Skeletal muscle cell (primary cell): ENCODE results near the gene GGN.
"Not testable (repeated sequence)": the region's sequence is repeated elsewhere in the genome, so short reads cannot be mapped to it uniquely, and the experiment has no call there.

Experiments
- DNase-seq: peaks from one replicate; pipeline ENCODE4 v3.0.0-alpha.2; 2010; ENCODE audit warnings: low read depth
- H3K4me3 ChIP-seq: 2 replicates; pipeline ENCODE4 v1.5.1; 2011; ENCODE audit warnings: low read depth, mild to moderate bottlenecking, control low read depth, low read length, moderate library complexity

GGN gene

DNA sequence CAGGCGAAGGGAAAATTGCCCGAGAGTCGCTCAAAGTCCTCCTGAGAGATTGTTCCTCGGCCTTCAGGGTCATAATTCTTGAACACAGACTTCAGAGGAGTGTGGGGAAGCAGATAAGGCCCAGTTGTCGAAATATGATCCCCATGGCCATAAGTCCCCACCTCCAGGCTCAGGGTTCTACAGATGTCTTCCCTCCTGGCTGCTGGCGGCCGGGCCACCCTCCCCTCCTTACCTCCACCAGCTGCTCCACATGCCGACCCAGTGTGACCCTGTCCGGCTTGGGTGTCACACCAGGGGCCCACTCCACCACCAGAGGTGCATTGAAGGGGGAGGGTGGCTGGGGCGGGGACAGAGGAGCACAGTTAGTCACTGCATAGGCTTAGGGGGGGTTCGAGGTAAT, 25.1 kb upstream of the GGN start:
- DNase-seq: no peak
- no peak overlapping the region for H3K4me3 ChIP-seq

DNA sequence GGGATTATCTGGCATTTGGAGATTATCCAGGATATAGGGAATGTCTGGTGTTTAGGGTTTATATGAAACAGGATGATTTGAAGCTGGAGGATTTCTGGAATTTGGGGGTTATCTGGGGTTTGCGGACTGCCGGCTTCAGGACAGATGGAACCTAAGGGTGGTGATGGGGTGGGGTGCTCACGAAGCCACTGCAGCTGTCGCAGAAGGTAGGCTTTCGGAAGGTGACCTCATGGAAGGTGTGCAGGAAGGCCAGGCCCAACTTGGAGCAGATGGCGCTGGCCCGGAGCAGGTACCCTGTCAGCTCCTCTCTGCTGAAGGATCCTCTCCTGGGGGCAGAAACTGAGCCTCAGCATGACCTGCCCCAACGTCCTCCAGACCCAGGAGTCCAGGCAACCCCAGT, 24.7 kb upstream of the GGN start:
- H3K4me3 ChIP-seq: no peak overlapping the region
- DNase-seq: no peak

DNA sequence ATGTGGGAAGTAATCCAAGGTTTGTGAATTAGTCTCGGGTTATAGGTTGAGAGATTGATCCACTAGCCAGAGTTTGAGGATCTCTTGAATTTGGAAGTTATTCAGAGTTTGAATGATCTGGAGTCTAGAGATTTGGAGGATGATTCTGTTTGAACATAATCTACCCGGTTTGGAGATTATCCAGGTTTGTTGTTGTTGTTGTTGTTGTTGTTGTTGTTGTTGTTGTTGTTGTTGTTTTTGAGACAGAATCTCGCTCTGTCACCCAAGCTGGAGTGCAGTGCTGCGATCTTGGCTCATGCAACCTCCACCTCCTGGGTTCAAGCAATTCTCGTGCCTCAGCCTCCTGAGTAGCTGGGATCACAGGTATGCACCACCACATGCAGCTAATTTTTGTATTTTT, 24.1 kb upstream of the GGN start:
- H3K4me3 ChIP-seq, DNase-seq: not testable (repeated sequence)

DNA sequence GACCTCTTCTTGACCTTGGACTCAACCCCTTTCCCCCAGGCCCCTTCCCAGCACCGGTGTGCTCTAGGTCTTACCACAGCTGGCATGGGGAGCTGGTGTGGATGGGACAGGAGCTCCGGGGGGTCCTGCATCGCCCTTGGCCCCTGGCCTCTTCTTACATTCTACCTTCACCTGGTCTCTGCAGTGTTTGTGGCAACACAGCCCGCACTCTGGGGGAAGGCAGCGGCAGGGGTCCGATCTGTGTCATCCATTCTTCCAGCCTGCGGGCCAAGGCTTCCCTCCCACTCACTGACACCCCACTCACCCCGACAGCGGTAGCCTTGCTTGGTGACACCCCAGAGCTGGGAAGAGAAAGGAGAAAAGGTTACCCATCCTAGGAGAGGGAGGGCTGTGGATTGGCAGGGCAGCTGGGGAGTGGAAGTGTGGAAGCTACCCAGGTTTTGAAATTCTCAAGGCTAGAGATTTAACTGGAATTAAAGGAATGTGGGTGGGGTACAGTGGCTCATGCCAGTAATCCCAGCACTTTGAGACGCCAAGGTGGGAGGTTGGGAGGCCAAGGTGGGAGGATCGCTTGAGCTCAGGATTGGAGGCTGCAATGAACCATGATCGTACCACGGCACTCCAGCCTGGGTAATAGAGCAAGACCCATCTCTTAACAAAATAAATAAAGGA, 23.3 kb upstream of the GGN start:
- H3K4me3 ChIP-seq: no peak overlapping the region

DNA sequence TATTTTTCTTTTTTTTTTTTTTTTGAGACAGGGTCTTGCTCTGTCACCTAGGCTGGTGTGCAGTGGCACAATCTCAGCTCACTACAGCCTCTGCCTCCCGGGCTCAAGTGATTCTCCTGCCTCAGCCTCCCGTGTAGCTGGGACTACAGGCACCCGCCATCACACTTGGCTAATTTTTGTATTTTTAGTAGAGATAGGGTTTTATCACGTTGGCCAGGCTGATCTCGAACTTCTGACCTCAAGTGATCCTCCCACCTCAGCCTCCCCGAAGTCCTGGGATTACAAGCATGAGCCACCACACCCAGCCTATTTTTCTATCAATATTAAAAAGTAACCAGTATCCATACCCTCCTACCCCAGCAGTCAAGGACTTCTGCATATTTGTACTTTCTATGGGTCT, 22.6 kb upstream of the GGN start:
- DNase-seq, H3K4me3 ChIP-seq: not testable (repeated sequence)

More for the DNA sequence above, 23.3 kb upstream of the GGN start:
- no peak for DNase-seq

DNA sequence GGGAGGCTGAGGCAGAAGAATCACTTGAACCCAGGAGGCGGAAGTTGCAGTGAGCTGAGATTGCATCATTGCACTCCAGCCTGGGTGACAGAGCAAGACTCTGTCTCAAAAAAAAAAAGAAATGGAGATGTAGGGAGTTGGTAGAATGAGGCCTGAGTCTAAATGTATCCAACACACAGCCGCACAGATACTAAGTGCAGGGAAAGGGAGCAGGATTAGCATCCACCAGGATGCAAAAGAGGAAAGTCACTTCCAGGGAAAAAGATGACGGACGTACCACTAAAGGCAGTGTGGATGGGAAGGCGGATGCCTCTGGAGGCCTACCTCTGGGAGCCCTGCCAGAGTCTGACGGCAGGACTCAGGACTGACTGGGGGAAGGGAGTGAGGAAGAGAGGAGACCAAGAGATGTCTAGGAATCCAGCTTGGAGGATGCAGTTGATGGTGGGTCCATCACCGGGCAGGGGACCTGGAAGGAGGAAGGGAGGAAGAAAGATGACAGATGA, 21.8 kb upstream of the GGN start:
- peak; percentile 31 for DNase-seq
- no peak overlapping the region for H3K4me3 ChIP-seq

DNA sequence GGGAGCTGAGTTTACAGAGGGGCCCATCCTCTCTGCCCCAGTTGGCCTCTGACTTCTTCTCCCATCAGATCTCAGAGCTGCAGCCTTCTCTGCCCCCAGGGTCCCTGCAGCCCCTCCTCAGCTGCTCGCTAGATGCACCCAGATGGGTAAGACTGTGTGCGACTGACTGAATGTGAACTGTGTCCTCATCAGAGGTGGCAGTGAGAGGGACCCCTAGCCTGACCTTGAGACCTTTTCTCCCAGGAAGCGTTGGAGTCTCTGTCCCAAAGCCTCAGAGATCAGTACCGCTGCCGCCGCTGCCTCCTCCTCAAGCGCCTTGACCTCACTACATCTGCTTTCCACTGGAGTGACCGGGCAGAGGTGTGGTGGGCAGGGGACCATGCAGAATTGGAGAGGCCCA, 17.4 kb upstream of the GGN start:
- no peak overlapping the region for H3K4me3 ChIP-seq
- no peak for DNase-seq

DNA sequence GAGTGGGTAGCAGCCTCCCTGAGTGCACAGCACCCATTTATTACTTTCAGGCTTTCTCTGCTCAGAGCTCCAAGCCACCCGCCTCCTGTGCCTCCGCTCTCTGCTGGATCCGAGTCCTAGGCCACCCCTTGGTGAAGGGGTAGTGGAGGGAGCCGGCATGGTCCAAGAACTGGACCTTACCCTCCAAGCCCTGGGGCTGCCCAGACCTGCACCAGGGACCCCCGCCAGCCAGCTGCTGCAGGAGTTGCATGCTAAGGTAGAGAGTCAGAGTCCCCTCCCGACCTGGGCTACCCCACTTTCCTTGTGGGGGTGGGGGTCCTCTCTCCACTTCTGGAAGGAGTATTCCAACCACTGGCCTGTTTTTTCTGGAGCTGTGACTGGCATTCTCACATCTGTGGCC, 17.0 kb upstream of the GGN start:
- no peak for DNase-seq
- no peak overlapping the region for H3K4me3 ChIP-seq

DNA sequence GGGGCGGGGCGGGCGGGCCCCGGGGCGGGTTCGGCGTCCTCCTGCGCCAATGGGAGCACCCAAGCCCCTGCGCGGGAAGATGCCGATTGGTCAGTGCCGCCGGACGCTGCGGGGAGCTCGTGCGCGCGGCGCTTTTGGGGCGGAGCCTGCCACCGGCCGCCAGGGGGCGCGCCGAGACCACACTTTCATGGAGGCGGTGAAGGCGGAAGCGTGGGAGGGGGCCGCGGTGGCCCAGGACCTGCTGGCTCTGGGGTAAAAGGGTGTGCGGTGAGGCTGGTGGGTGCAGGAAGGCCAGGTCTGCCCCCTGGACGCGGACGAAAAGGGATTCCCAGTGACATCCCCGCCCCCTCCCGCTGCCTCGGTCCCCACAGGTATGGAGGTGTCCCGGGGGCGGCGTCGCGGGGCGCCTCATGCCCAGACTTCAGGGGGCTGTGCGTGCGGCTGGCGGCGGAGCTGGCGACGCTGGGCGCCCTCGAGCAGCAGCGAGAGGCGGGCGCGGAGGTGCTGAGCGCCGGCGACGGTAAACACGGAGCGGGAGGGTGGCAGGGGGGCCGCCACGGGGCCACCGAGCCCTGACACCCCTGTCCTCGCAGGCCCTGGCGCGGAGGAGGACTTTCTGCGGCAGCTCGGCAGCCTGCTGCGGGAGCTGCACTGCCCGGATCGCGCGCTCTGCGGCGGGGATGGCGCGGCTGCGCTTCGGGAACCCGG, 15.3 kb upstream of the GGN start, which contains the start of gene FAM98C:
Gene FAM98C (plus strand): TSS at position 127 of the 708 bp plus-strand sequence. CDS start 61 bp downstream, at position 188.
- peak; percentile 80 for DNase-seq
- H3K4me3 ChIP-seq: peak within 1 kb of the TSS; percentile 76

DNA sequence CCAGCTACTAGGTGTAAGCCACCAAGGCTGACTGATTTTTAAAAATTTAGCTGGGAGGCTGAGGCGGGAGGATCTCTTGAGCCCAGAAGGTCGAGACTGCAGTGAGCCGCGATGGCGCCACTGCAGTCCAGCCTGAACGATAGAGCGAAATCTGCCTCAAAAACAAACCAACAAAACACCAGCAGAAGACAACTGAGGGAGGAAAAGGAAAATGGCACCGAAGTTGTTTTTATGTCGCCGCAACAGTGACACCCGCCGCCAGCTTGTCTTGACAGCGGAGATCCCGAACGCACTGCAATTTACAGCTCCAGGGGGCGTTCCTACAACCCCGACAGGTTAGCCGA, 14.8 kb upstream of the GGN start:
- peak overlapping the region; percentile 76 for H3K4me3 ChIP-seq
- no peak for DNase-seq

DNA sequence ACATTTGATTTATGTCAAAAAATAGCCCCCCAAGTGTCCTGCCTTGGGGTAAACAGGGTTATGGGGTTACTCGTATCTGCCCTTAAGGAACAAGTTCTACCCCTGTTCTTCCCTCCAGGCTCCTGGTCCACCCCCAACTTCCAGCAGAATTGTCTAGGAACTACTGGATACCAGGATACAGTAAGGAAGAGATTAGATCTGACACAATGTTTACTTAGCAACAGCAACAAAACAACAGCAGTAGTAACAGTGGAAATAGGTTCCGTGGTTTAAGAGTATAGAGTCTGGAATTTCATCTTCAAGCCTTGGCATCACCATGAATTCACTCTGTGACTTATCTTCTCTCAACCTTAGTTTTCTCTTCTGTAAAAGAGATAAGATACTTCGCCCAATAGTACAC, 13.3 kb upstream of the GGN start:
- H3K4me3 ChIP-seq: no peak overlapping the region
- no peak for DNase-seq

DNA sequence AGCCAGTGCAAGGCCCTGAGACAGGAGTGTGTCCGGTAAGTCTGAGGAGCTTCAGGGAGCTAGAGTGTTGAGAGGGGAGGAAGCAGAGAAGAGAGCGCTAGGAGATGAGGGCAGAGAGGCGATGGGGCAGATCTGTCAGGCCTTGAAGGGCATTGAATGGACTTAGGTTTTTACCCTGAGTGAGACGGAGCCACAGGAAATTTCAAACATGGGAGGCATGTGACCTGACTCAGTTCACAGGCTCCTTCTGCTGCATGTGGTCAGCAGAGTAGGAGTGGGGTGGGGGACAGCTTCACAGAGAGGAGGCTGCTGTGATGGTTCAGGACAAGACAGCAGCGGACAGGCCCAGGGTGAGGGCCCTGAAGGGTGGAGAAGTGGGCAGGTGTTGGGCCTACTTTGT, 12.5 kb upstream of the GGN start:
- H3K4me3 ChIP-seq: no peak overlapping the region
- DNase-seq: no peak

DNA sequence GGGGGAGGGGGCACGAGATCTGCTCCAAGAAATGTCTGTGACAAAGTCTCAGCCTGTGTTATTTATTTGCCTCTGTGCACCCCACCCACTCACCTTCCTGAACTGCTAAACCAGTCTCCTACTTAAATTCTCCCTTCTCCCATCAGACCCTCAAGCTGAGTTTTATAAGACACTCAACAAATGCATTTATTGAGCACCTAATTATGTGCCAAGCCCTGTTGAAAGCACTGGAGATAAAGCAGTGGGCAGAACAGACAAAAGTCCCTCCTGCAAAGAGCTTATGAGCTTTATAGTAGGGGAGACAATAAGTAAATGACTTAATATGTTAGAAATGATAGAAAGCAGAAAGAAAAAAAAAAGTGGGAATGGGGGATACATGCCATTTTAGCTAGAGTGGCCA, 11.7 kb upstream of the GGN start:
- no peak overlapping the region for H3K4me3 ChIP-seq
- DNase-seq: no peak

DNA sequence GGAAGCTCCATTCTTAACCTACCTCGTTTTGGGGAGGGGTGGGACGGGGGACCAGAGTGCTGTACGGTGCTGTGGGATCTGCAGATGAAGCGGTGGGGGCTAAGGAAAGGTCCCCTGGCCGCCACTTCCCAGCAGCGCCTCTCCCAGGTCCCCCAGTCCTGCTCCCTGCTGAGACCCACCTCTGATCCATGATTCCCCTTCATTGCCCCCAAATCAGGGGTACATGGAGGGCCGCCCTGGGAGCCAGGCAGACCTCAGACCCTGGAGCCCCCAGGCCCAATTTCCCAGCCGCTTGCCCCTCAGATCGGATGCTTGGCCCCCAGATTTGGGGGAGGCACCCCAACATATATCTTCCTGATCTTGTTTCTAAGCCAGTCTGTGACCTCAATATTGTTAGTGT, 11.2 kb upstream of the GGN start:
- DNase-seq: no peak
- no peak overlapping the region for H3K4me3 ChIP-seq

DNA sequence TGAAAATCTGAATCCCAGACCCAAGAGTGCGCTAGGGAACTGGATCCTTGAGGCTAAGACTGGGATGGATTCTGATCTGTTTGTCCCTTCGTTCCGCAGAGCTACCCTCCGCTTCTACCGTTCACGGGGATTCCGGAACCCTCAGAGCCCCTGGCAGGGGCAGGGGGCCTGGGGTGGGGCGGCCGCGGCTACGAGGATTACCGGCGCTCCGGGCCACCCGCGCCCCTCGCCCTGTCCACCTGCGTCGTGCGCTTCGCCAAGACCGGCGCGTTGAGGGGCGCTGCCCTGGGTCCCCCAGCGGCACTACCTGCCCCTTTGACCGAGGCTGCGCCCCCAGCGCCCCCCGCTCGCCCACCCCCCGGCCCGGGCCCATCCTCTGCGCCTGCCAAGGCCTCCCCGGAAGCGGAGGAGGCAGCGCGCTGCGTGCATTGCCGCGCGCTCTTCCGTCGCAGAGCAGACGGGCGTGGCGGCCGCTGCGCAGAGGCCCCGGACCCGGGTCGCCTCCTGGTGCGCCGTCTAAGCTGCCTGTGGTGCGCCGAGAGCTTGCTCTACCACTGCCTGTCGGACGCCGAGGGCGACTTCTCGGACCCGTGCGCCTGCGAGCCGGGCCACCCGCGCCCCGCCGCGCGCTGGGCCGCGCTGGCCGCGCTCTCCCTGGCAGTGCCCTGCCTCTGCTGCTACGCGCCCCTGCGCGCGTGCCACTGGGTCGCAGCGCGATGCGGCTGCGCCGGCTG, 7.7 kb upstream of the GGN start:
- DNase-seq: no peak
- H3K4me3 ChIP-seq: no peak overlapping the region

DNA sequence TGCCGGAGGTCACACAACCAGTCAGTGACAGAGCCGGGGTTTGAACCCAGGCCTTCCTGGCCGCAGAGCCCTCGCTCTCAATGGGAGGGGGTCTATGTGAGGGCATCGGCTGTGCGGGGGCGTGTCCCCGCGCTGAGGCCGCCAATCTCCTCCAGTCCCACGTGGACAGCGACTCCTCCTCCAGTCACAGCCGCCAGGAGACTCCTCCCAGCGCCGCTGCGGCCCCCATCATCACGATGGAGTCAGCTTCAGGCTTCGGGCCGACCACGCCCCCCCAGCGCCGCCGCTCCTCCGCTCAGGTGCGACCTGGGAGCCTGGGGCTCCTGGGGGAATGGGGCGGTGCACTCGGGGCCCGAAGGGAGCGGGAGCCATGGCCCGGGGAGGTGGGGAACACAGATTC, 6.7 kb upstream of the GGN start:
- no peak overlapping the region for H3K4me3 ChIP-seq
- no peak for DNase-seq

DNA sequence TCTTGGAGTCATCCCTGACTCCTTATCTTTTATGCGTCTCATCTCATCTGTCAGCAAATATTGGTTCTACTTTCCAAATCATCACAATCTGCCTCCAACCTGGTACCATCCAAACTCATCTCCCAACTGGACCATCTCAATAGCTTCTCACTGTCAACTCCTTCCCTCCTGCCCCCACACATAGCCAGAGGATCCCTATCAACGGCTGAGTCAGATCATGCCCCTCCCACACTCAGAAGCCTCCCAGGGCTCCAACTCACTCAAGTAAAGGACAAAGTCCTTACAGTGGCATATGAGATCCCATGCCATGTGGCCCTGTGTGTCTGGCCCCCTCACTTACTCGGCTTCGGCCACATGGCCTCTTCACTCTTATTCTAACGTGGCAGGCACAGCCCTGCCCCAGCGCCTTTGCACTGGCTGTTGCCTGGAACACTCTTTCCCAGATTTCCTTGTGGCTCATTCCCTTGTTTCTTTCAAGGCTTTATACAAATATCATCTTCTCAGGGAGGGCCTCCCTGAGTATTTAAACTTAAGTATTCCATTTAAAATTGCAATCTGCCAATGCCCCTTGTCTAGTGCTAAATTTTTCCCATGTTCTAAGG, 5.0 kb upstream of the GGN start:
- H3K4me3 ChIP-seq: no peak overlapping the region
- DNase-seq: no peak

DNA sequence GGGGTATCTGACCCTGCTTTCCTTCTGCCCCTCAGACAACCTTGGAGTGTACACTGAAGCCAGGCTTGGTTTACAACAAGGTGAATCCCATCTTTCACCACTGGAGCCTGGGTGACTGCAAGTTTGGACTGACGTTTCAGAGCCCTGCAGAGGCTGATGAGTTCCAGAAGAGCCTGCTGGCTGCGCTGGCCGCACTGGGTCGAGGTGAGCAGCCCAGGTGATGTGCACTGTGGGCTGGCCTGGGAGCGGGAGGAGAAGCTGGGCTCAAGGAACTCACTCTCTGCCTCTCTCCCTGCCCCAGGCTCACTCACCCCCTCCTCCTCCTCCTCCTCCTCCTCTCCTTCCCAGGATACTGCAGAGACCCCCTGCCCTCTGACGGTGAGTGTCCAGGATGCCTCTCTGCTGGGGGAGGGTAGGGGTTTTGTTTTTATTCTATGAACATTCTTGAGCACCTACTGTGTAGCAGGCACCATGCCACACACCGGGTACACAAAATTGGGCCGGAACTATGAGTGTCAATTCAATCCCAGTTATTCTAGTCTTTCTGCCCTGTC, 4.2 kb upstream of the GGN start:
- no peak for DNase-seq
- H3K4me3 ChIP-seq: no peak overlapping the region

DNA sequence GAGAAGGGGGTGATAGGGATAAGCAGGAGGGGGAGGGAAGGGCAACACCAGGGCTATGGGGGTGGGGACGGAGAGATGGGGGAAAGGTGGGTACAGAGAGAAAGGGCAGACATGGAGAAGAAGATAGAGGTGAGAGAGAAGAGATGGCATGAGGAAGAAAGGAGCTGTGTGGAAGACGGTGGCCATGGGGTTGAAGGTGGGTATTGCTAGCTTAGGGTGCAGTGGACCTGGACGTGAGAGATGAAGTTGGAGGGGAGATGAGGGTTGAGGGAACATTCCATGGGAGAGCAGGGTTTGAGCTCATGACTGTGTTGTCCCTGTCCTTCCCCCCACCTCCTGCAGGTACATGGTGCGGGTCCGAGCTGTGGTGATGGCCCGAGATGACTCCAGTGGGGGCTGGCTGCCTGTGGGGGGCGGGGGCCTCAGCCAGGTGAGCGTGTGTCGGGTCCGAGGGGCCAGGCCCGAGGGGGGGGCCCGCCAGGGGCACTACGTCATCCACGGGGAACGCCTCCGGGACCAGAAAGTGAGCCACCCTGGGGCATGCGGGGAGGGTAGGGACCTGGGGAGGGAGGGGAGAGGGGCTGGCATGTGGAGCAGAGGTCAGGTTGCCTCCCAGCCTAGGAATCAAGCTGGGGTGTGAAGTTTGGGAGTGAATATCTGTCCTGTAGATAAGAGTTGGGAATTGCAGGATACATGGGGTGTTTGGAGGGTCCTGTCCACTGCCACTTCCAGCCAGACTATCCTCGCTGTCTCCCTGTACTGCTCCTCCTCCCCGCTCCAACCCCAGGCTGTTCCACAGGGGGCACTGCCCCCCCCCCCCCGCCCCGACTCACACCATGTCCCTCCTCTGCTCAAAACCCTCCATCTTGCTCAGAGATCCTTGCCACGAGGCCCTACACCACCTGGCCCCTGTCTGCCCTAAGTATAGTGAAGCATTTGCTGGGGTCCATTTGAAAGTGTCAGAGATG, 2.4 kb upstream of the GGN start:
- DNase-seq: no peak
- H3K4me3 ChIP-seq: peak overlapping the region; percentile 81
